ENCODE data around the gene LRBA. TPM values are rescaled to one million over a fixed set of nuclear protein-coding genes. Genes with fewer than 3 reads are reported as not detected.

The LRBA gene
- total RNA-seq, 3 donors from 2014 or later, result 52.0 to 68.5 (median 63.6) TPM

DNA sequence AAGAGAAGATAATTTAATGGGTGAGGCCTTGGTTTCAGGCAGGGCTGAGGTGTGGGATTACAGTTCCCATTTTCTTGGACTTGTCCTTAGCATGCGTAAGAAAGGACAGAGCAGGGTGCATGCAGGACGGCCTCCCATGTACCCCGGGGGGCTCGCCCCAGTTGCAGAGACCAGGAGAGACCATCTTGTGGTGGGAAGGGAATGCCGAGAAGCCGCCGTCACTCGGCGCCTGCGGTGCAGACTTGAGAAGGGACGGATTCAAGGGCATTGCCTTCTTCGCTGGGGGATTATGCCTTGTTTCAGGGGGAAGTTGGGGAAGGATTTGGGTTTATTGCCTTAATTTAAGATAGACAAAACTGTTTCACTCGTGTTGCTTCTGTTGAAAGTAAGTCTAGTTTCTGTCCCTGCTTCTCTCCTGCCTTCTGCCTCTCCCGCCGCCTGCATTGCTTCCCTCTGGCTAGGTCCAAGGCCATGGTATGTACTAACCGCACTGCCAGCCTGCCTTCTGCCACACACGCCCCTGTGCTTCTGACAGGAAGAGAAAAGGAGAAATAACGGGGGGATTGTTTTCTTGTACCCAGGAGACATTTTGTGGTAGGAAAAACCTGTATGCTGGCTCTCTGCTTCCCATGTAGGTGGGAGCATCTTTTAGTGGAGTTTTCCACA is 761.0 kb downstream of the LRBA start:
- no peak for DNase-seq
- Mint-ChIP-seq H3K4me3 (no peak overlapping the region), H3K9me3 (no peaks in the 10 kb centered on the region), H3K36me3 (ENCODE audit: insufficient read depth) (no peaks in the 10 kb centered on the region), H3K4me1 (ENCODE audit: low read depth) (no peaks in the 10 kb centered on the region), H3K27me3 (ENCODE audit: low read depth) (peaks cover 1% of the 10 kb centered on the region)
- no peak for ATAC-seq

GRCh38 chr4:150253416-150253815 is 761.7 kb downstream of the LRBA start:
- ATAC-seq (no peak), DNase-seq (no peak)
- H3K4me3 Mint-ChIP-seq, result no peak overlapping the region
- no peaks in the 10 kb centered on the region for H3K9me3 Mint-ChIP-seq
- peaks cover 4% of the 10 kb centered on the region for H3K27me3 Mint-ChIP-seq (ENCODE audit: low read depth)
- no peaks in the 10 kb centered on the region for H3K4me1 Mint-ChIP-seq (ENCODE audit: low read depth)
- no peaks in the 10 kb centered on the region for H3K36me3 Mint-ChIP-seq (ENCODE audit: insufficient read depth)

DNA sequence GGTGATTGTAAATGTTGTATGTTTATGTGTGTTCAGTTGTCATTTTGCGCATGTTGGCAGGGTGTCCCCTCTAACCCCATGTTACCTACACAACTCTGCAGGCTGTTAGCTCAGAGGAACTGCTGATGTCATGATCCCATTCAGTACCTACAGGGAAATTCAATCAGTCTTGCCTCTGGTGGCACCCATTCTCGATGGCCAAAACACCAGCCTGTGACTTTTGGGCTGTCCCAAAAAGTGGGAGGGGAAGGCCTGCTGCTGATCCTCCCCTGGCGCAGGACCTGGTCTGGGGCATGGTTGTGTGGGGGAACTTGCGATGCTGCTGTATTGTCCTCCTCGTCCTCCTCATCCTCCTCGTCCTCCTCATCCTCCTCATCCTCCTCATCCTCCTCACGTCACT is 762.3 kb downstream of the LRBA start:
- Mint-ChIP-seq H3K27me3 (ENCODE audit: low read depth) (peaks cover 4% of the 10 kb centered on the region), H3K36me3 (ENCODE audit: insufficient read depth) (no peaks in the 10 kb centered on the region), H3K4me3 (no peak overlapping the region), H3K9me3 (no peaks in the 10 kb centered on the region), H3K4me1 (ENCODE audit: low read depth) (no peaks in the 10 kb centered on the region)
- DNase-seq (no peak), ATAC-seq (no peak)

DNA sequence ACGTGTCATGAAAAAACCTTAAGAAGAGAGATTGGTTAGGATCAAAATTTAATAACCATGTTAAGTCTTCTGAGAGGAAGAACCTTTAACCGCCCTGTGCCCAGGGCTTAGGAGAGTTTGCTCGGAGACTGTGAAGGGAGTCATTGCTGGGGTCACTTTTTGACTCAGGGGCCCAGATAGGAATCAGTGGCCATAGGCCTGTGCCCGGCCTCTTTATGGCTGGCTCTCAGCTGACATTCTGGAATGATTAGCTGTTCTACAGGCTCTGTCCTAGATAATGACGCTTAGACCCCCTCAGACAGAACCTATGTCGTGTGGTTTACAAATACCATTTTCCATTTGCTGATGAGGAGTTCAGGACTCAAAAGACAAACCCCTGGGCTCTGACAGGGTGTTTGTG is 762.8 kb downstream of the LRBA start:
- Mint-ChIP-seq H3K9me3 (no peaks in the 10 kb centered on the region), H3K4me1 (ENCODE audit: low read depth) (no peaks in the 10 kb centered on the region), H3K4me3 (no peak overlapping the region), H3K27me3 (ENCODE audit: low read depth) (peaks cover 4% of the 10 kb centered on the region), H3K36me3 (ENCODE audit: insufficient read depth) (no peaks in the 10 kb centered on the region)
- ATAC-seq (no peak), DNase-seq (no peak)

DNA sequence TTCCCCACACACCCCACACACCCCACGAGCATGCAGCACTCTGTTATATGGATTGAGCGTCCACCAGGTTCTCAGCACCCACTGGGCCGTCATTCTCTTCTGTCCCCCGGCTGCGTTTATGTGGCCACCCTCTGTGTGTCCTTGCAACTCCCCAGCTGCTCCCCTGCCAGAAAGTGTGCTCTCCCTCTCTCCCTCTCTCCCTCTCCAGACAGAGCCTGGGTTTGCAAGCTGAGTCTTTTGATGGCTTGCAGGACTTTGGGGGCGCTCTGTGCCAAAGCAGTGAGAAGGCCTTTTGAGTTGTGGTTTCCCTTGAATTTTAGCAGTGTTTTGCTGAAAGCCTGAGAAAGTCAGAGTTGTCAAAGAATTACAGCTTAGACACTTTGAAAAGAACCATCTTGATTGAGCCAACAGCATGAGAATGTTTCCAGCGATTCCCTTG is 763.3 kb downstream of the LRBA start:
- DNase-seq (no peak), ATAC-seq (no peak)
- no peaks in the 10 kb centered on the region for H3K36me3 Mint-ChIP-seq (ENCODE audit: insufficient read depth)
- no peak overlapping the region for H3K4me3 Mint-ChIP-seq
- peaks cover 7% of the 10 kb centered on the region for H3K27me3 Mint-ChIP-seq (ENCODE audit: low read depth)
- H3K9me3 Mint-ChIP-seq, result no peaks in the 10 kb centered on the region
- no peaks in the 10 kb centered on the region for H3K4me1 Mint-ChIP-seq (ENCODE audit: low read depth)

DNA sequence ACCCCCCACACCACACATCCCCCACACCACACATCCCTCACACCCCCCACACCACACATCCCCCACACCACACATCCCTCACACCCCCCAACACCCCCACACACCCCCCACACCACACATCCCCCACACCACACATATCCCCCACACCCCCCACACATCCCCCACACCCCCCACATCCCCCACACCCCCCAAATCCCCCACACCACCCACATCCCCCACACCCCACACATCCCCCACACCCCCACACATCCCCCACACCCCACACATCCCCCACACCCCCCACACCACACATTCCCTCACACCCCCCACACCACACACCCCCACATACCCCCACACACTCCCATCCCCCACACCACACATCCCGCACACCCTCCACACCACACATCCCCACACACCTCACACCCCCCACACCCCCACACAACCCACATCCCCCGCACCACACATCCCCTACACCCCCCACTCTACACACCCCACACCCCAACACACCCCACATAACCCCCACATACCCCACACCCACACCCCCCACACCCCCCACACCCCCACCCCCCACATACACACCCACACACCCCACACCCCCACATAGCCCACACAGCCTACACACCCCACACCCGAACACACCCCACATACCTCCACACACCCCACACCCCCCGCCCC is 764.0 kb downstream of the LRBA start:
- H3K9me3 Mint-ChIP-seq, result no peaks in the 10 kb centered on the region
- H3K4me3 Mint-ChIP-seq, result no peak overlapping the region
- peaks cover 7% of the 10 kb centered on the region for H3K27me3 Mint-ChIP-seq (ENCODE audit: low read depth)
- ATAC-seq (no peak), DNase-seq (no peak)
- H3K36me3 Mint-ChIP-seq (ENCODE audit: insufficient read depth), result no peaks in the 10 kb centered on the region
- H3K4me1 Mint-ChIP-seq (ENCODE audit: low read depth), result no peaks in the 10 kb centered on the region

DNA sequence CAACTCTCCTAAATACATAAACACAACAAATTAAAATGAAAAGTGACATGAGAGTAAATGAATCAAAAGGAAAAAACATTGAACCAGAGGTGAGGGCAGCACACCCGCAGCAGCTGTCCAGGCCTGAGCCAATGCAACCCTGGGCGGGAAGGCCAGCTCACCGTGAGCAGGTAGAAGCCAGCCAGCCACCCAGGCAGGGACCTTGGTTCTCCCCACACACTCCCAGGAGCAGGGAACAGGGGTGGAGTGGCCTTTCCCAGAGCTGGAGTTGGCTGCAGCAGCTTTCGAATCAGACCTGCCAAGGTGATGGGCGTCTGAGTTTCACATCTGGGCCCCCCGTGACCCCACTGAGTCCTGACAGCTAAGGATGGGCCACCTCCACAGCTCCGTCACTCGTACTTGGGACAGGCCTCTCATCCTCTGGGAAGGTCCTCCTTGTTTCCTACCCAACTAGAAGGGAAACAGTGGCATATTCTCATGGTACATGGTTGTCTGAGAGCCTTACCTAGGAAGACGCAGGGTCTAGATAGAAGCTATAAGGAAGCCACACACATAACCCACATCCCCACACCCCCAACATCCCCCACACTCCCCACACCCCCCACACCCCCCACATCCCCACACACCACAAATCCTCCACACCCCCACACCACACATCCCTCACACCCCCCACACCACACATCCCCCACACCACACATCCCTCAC is 764.6 kb downstream of the LRBA start:
- peaks cover 7% of the 10 kb centered on the region for H3K27me3 Mint-ChIP-seq (ENCODE audit: low read depth)
- no peak for DNase-seq
- no peaks in the 10 kb centered on the region for H3K4me1 Mint-ChIP-seq (ENCODE audit: low read depth)
- H3K4me3 Mint-ChIP-seq, result no peak overlapping the region
- H3K9me3 Mint-ChIP-seq, result no peaks in the 10 kb centered on the region
- no peaks in the 10 kb centered on the region for H3K36me3 Mint-ChIP-seq (ENCODE audit: insufficient read depth)
- ATAC-seq, result no peak

GRCh38 chr4:150248181-150248580 is 766.9 kb downstream of the LRBA start:
- Mint-ChIP-seq H3K4me3 (no peak overlapping the region), H3K27me3 (ENCODE audit: low read depth) (peaks cover 7% of the 10 kb centered on the region), H3K36me3 (ENCODE audit: insufficient read depth) (no peaks in the 10 kb centered on the region), H3K4me1 (ENCODE audit: low read depth) (no peaks in the 10 kb centered on the region), H3K9me3 (no peaks in the 10 kb centered on the region)
- DNase-seq (no peak), ATAC-seq (no peak)

DNA sequence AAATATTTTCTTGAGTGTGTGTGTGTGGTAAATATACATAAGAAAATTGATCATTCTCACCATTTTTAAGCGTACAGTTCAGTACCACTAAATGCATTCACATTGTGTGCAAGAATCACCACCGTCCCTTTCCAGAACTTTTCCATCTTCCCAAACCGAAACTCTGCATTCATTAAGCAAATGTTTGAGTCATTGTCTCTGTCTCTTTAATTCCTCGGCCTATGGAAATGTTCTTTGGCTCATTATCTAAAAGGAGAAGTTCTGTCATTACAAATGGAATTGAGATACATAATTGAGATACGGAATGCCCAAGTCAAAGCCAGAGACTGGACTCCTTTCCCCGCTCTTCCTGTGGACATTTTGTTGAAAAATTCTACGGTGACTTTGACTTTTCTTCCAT is 767.9 kb downstream of the LRBA start:
- Mint-ChIP-seq H3K4me1 (ENCODE audit: low read depth) (no peaks in the 10 kb centered on the region), H3K4me3 (no peak overlapping the region), H3K36me3 (ENCODE audit: insufficient read depth) (no peaks in the 10 kb centered on the region), H3K27me3 (ENCODE audit: low read depth) (peaks cover 9% of the 10 kb centered on the region), H3K9me3 (no peaks in the 10 kb centered on the region)
- ATAC-seq, result no peak
- no peak for DNase-seq

GRCh38 chr4:150244600-150244999 is 770.5 kb downstream of the LRBA start:
- Mint-ChIP-seq H3K36me3 (ENCODE audit: insufficient read depth) (no peaks in the 10 kb centered on the region), H3K9me3 (no peaks in the 10 kb centered on the region), H3K27me3 (ENCODE audit: low read depth) (peaks cover 9% of the 10 kb centered on the region), H3K4me3 (no peak overlapping the region), H3K4me1 (ENCODE audit: low read depth) (no peaks in the 10 kb centered on the region)
- ATAC-seq, result no peak
- DNase-seq, result no peak

DNA sequence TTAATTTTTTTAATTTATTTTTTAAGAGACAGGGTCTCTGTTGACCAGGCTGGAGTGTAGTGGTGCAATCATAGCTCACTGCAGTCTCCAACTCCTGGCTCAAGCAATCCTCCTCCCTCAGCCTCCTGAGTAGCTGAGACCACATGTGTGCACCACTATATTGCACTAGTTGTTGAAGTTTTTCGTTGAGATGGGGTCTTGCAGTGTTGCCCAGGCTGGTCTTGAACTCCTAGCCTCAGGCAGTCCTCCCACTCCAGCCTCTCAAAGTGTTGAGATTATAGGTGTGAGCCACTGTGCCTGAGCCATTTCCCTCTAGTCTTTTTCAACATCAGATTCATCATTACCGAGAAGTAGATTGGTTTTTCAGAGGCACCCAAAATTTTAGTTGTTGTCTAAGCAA is 771.2 kb downstream of the LRBA start:
- peaks cover 7% of the 10 kb centered on the region for H3K27me3 Mint-ChIP-seq (ENCODE audit: low read depth)
- no peaks in the 10 kb centered on the region for H3K4me1 Mint-ChIP-seq (ENCODE audit: low read depth)
- no peak for ATAC-seq
- no peaks in the 10 kb centered on the region for H3K9me3 Mint-ChIP-seq
- DNase-seq, result no peak
- H3K36me3 Mint-ChIP-seq (ENCODE audit: insufficient read depth), result no peaks in the 10 kb centered on the region
- H3K4me3 Mint-ChIP-seq, result no peak overlapping the region

DNA sequence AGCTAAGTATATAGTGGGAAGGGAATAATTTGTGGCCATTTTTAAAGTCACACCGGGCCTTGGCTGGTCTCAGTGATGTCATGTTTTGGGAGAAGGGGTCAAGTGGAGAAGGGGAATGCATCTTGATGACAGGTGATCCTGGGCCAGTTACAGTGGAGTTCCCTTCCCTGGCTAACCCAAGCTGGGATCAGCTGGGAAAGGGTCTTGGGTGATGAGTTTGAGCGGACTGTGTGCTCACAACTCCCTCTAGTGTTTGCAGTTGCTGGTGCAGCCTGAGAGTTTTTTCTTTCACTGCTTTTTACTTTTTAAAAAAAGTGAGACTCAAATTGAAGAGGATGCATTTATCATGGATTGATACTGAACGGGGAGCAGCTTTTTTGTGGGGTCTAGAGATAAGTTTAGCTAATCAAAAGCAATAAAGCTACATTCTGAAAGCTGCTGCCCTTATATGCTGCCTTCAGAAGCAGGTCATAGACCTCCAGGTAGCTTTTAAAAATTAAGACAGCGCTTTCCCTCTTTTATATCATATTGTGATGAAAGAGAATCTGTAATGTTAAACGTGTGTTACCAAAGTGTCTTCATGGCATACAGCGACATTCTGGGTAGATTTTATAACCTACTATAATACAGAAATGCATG is 772.1 kb downstream of the LRBA start:
- no peaks in the 10 kb centered on the region for H3K9me3 Mint-ChIP-seq
- DNase-seq (no peak), ATAC-seq (no peak)
- H3K27me3 Mint-ChIP-seq (ENCODE audit: low read depth), result peaks cover 5% of the 10 kb centered on the region
- no peaks in the 10 kb centered on the region for H3K4me1 Mint-ChIP-seq (ENCODE audit: low read depth)
- H3K4me3 Mint-ChIP-seq, result no peak overlapping the region
- no peaks in the 10 kb centered on the region for H3K36me3 Mint-ChIP-seq (ENCODE audit: insufficient read depth)

DNA sequence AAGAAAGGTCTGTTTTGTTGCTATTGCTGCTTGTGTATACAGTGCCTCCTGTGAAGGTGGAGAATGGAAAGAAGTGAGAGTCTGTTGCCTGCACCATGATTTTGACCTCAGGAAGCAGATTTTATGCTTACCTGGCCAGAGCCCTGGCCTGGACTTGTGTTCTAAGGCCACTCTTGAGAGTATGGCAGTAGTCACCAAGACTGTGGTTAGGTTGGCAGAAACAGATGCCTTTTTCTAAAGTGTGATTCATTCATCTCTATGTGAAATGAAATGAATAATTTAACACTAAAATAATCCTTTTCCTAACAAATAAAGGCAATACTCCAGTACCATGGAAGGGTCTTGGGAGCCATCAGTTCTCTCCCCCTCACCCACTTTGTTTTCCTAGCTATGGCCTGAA is 775.1 kb downstream of the LRBA start:
- H3K36me3 Mint-ChIP-seq (ENCODE audit: insufficient read depth), result no peaks in the 10 kb centered on the region
- no peak overlapping the region for H3K4me3 Mint-ChIP-seq
- ATAC-seq (no peak), DNase-seq (no peak)
- H3K4me1 Mint-ChIP-seq (ENCODE audit: low read depth), result no peaks in the 10 kb centered on the region
- no peaks in the 10 kb centered on the region for H3K9me3 Mint-ChIP-seq
- H3K27me3 Mint-ChIP-seq (ENCODE audit: low read depth), result peaks cover 2% of the 10 kb centered on the region

GRCh38 chr4:150238591-150238990 is 776.5 kb downstream of the LRBA start:
- no peaks in the 10 kb centered on the region for H3K4me1 Mint-ChIP-seq (ENCODE audit: low read depth)
- no peak overlapping the region for H3K4me3 Mint-ChIP-seq
- no peaks in the 10 kb centered on the region for H3K9me3 Mint-ChIP-seq
- ATAC-seq (no peak), DNase-seq (no peak)
- H3K36me3 Mint-ChIP-seq (ENCODE audit: insufficient read depth), result no peaks in the 10 kb centered on the region
- H3K27me3 Mint-ChIP-seq (ENCODE audit: low read depth), result peaks cover 4% of the 10 kb centered on the region

All from activated T-cell treated with anti-CD3 and anti-CD28 coated beads, Interleukin-2, amount 50 U/mL, for 4 hours (primary cell).